NCI-H774 (cell line): Measurements from ENCODE around the gene TMEM270.
"Not testable (repeated sequence)": the region's sequence is repeated elsewhere in the genome, so short reads cannot be mapped to it uniquely, and the experiment has no call there.

Experiments
- DNase-seq: peaks from one replicate; lab custom pipeline; 2025; lab: John Stamatoyannopoulos, UW

Gene TMEM270

GRCh38 chr7:73860859-73861258 is at the start of gene TMEM270:
TMEM270 (plus strand) TSS chr7:73861159; CDS start chr7:73861195, 36 bp downstream.
- no peak for DNase-seq

GRCh38 chr7:73811760-73812168 is 49.2 kb upstream of the TMEM270 start:
- DNase-seq = peak; percentile 72

GRCh38 chr7:73812996-73813395 is 48.0 kb upstream of the TMEM270 start:
- DNase-seq = no peak

- no peak for DNase-seq
These were observed 45.5 kb upstream of the TMEM270 start for GRCh38 chr7:73815436-73815835.

- no peak for DNase-seq
These were observed 43.8 kb upstream of the TMEM270 start for GRCh38 chr7:73817121-73817520.

GRCh38 chr7:73820013-73820412 is 40.9 kb upstream of the TMEM270 start:
- no peak for DNase-seq

GRCh38 chr7:73821597-73822285 is 39.2 kb upstream of the TMEM270 start:
- DNase-seq = not testable (repeated sequence)

- DNase-seq = no peak
These were observed 38.4 kb upstream of the TMEM270 start for GRCh38 chr7:73822319-73823173.

GRCh38 chr7:73823257-73823656 is 37.7 kb upstream of the TMEM270 start:
- DNase-seq = no peak

- no peak for DNase-seq
These were observed 36.9 kb upstream of the TMEM270 start for GRCh38 chr7:73823873-73824592.

- no peak for DNase-seq
These were observed 36.0 kb upstream of the TMEM270 start for GRCh38 chr7:73824986-73825385.

GRCh38 chr7:73827567-73828106 is 33.3 kb upstream of the TMEM270 start:
- DNase-seq = peak; percentile 95

GRCh38 chr7:73828107-73828803 is 32.7 kb upstream of the TMEM270 start:
- DNase-seq = peak; percentile 95

- DNase-seq = no peak
These were observed 32.0 kb upstream of the TMEM270 start for GRCh38 chr7:73828972-73829371.

- no peak for DNase-seq
These were observed 31.5 kb upstream of the TMEM270 start for GRCh38 chr7:73829505-73829904.

GRCh38 chr7:73829921-73830680 is 30.9 kb upstream of the TMEM270 start:
- no peak for DNase-seq

GRCh38 chr7:73830681-73831583 is 30.0 kb upstream of the TMEM270 start, which contains the start of gene CLDN4:
CLDN4 (plus strand) TSS chr7:73830996; CDS start chr7:73831202, 206 bp downstream.
- peak; percentile 70 for DNase-seq

- DNase-seq = no peak
These were observed 29.4 kb upstream of the TMEM270 start for GRCh38 chr7:73831584-73831833.

GRCh38 chr7:73831834-73832651 is 28.9 kb upstream of the TMEM270 start:
- peak; percentile 82 for DNase-seq
